Mammary epithelial cell (primary cell): ENCODE measurements around the gene SLC22A13.

Experiments used
- EZH2 ChIP-seq: IDR thresholded peaks from 2 replicates; pipeline ENCODE4 v1.6.1; 2012; ENCODE audit warnings: low read length, inconsistent platforms, borderline replicate concordance
- TF ChIP-seq, protein P1 (sequence below), 2 donors: IDR thresholded peaks in 1 of 2; conservative IDR thresholded peaks in 1 of 2; 2 replicates each; pipeline ENCODE4 v1.5.1; 2011 to 2012; ENCODE audit warnings: inconsistent platforms in 2 of 2, low read length in 2 of 2, mild to moderate bottlenecking in 2 of 2, control low read depth in 1 of 2, low read depth in 1 of 2; ENCODE audit not compliant: insufficient read depth in 1 of 2; ENCODE audit errors: extremely low read depth in 1 of 2

DNA sequence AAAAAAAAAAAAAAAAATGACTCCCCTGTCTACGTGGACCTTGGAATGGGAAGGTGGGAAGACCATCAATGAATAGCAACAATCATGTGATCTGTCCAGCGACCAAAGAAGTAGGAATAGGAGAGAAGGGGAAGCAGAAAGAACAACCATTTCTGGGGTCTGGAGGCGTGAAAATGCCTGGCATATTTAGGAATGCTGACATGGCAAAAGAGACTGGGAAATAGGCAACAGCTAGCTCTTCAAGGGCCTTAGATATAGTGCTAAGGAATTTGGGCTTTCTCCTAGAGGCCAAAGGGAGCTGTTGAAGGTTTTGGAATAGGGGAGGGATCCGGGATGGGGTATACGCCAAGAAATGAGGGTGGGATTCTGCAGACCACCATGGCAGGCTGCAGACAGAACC is 5.9 kb downstream of the SLC22A13 start:
- TF ChIP-seq EZH2: no peak
- TF ChIP-seq, protein P1, sequence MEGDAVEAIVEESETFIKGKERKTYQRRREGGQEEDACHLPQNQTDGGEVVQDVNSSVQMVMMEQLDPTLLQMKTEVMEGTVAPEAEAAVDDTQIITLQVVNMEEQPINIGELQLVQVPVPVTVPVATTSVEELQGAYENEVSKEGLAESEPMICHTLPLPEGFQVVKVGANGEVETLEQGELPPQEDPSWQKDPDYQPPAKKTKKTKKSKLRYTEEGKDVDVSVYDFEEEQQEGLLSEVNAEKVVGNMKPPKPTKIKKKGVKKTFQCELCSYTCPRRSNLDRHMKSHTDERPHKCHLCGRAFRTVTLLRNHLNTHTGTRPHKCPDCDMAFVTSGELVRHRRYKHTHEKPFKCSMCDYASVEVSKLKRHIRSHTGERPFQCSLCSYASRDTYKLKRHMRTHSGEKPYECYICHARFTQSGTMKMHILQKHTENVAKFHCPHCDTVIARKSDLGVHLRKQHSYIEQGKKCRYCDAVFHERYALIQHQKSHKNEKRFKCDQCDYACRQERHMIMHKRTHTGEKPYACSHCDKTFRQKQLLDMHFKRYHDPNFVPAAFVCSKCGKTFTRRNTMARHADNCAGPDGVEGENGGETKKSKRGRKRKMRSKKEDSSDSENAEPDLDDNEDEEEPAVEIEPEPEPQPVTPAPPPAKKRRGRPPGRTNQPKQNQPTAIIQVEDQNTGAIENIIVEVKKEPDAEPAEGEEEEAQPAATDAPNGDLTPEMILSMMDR (conservative IDR thresholded peaks at IDR 0.05 in 1 of 2, IDR thresholded peaks at IDR 0.05 in 1 of 2; ENCODE audit: extremely low read depth in 1 of 2, insufficient read depth in 1 of 2, low read depth in 1 of 2, low read length in 2 of 2): no peak
